IMR-90 (cell line): ENCODE measurements around the gene OBP2B.

Experiments used
- BHLHE40 ChIP-seq: fragments of 150-350 bp; IDR thresholded peaks from 2 replicates; pipeline ENCODE4 v1.6.1; 2016; ENCODE audit warnings: mild to moderate bottlenecking, low read depth, low read length
- CEBPB ChIP-seq: IDR thresholded peaks from 2 replicates; pipeline ENCODE4 v1.6.1; 2012; ENCODE audit warnings: low read depth, low read length, improper control_type of control experiment
- CHD1 ChIP-seq: IDR thresholded peaks from 2 replicates; pipeline ENCODE4 v1.6.1; 2012; ENCODE audit warnings: low read depth, low read length, improper control_type of control experiment
- CTCF ChIP-seq: conservative IDR thresholded peaks from 2 replicates; pipeline ENCODE4 v1.5.1; 2012; ENCODE audit warnings: mild to moderate bottlenecking, low read depth, low read length, improper control_type of control experiment
- MAFK ChIP-seq: IDR thresholded peaks from 2 replicates; pipeline ENCODE4 v1.6.1; 2012; ENCODE audit warnings: low read depth, low read length, improper control_type of control experiment
- MXI1 ChIP-seq: IDR thresholded peaks from 2 replicates; pipeline ENCODE4 v1.6.1; 2012; ENCODE audit warnings: low read depth, mild to moderate bottlenecking, low read length, moderate library complexity, borderline replicate concordance
- POLR2A ChIP-seq: IDR thresholded peaks from 2 replicates; pipeline ENCODE4 v1.6.1; 2012; ENCODE audit warnings: mild to moderate bottlenecking, low read depth, low read length
- RAD21 ChIP-seq: IDR thresholded peaks from 2 replicates; pipeline ENCODE4 v1.6.1; 2012; ENCODE audit warnings: low read length, improper control_type of control experiment
- RCOR1 ChIP-seq: IDR thresholded peaks from 2 replicates; pipeline ENCODE4 v1.6.1; 2012; ENCODE audit warnings: mild to moderate bottlenecking, low read length, improper control_type of control experiment; ENCODE audit not compliant: insufficient replicate concordance
- RFX5 ChIP-seq: IDR thresholded peaks from 2 replicates; pipeline ENCODE4 v1.8.0; 2012; ENCODE audit warnings: low read depth, mild to moderate bottlenecking, low read length, moderate library complexity
- TF ChIP-seq, protein P1 (sequence below): fragments of 150-350 bp; IDR thresholded peaks from 2 replicates; pipeline ENCODE4 v1.6.1; 2017; ENCODE audit warnings: mild to moderate bottlenecking, antibody characterized with exemption, low read length, low read depth

DNA sequence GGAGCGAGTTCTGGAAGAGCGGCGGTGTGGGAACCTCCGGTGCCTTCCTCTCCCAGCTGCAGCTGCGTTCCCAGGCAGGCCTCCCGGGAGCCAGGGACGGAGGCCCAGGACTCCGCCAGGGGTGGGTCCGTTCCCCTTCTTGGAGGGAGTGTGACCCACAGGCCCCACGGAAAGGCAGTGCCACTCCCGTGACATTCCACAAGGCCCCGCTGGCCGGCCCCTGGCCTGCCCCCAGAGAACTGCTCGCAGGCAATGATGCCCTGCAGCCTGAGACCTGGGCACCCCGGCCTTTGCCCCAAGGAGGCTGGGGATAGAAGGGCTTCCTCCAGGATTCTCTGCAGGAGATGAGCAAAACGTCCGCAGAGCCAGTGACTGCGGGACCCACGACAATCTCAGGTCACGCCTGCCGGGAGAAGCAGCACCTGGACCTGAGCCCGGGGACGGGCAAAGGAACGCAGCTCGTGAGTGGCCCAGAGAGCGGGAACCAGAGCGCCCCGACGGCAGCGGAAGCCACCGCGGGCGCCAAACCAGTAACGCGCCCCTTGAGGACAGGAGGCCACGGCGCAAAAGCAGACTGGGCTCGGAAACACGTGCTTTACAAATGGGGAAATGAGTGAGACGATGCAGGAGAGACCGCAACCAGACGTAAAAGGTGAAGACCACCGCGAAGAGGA is 9.3 kb downstream of the OBP2B start:
- no peak for TF ChIP-seq POLR2A
- TF ChIP-seq CTCF = no peak
- no peak for TF ChIP-seq RCOR1
- TF ChIP-seq MXI1 = no peak
- no peak for TF ChIP-seq RFX5
- TF ChIP-seq, protein P1, sequence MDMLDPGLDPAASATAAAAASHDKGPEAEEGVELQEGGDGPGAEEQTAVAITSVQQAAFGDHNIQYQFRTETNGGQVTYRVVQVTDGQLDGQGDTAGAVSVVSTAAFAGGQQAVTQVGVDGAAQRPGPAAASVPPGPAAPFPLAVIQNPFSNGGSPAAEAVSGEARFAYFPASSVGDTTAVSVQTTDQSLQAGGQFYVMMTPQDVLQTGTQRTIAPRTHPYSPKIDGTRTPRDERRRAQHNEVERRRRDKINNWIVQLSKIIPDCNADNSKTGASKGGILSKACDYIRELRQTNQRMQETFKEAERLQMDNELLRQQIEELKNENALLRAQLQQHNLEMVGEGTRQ = no peak
- TF ChIP-seq RAD21 = no peak
- TF ChIP-seq MAFK = no peak
- TF ChIP-seq BHLHE40 = no peak
- TF ChIP-seq CEBPB = no peak
- no peak for TF ChIP-seq CHD1
